SK-N-MC (cell line): ENCODE data around the gene IL6ST.

Experiments used
- EZH2 ChIP-seq: fragments of 200-600 bp; sonication (generic); IDR thresholded peaks from one replicate; pipeline ENCODE4 v1.6.1; 2017; ENCODE audit warnings: antibody characterized with exemption
- POLR2AphosphoS5 ChIP-seq: IDR thresholded peaks from 2 replicates; pipeline ENCODE4 v1.6.1; 2012; ENCODE audit warnings: mild to moderate bottlenecking, low read depth, low read length, borderline replicate concordance

GRCh38 chr5:55896238-55896637 lies 98.5 kb downstream of the IL6ST start:
- TF ChIP-seq EZH2 (no peak), POLR2AphosphoS5 (no peak)
